AG09309 (cell line): ENCODE results near the gene HMOX1.
"Not testable (repeated sequence)": the region's sequence is repeated elsewhere in the genome, so short reads cannot be mapped to it uniquely, and the experiment has no call there.

Experiments
- DNase-seq: peaks from one replicate; pipeline ENCODE4 v3.0.0-alpha.2; 2010; ENCODE audit warnings: low read depth
- H3K4me3 ChIP-seq: 2 replicates; pipeline ENCODE4 v1.5.1; 2011; ENCODE audit warnings: mild to moderate bottlenecking, low read depth, low read length, moderate library complexity; ENCODE audit not compliant: control insufficient read depth
- TF ChIP-seq, protein P1 (sequence below): IDR thresholded peaks from 2 replicates; pipeline ENCODE4 v1.5.1; 2011; ENCODE audit warnings: mild to moderate bottlenecking, low read depth, low read length, inconsistent platforms; ENCODE audit not compliant: insufficient read depth, control insufficient read depth; ENCODE audit errors: missing control alignments

Gene HMOX1

DNA sequence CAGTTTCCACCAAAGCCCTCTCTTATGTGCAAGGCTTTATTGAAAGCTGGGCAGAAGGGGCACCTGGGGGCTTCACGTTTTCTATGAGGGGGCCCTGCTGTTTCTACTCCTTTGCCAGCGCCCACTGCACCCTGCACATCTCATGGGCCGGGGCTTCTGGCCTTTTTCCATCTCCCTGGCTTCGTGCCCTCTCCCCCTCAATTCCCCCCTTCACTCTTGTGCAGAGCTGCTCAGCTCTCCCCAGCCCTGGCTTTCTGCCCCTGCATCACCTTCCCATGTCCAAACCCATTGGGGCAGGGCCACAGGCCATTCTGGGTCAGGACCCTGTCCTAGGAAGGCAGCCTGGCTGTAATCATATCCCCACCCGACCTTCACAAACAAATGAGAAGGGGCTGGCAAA lies 55.5 kb downstream of the HMOX1 start:
- no peak for DNase-seq
- H3K4me3 ChIP-seq = no peak overlapping the region
- TF ChIP-seq, protein P1, sequence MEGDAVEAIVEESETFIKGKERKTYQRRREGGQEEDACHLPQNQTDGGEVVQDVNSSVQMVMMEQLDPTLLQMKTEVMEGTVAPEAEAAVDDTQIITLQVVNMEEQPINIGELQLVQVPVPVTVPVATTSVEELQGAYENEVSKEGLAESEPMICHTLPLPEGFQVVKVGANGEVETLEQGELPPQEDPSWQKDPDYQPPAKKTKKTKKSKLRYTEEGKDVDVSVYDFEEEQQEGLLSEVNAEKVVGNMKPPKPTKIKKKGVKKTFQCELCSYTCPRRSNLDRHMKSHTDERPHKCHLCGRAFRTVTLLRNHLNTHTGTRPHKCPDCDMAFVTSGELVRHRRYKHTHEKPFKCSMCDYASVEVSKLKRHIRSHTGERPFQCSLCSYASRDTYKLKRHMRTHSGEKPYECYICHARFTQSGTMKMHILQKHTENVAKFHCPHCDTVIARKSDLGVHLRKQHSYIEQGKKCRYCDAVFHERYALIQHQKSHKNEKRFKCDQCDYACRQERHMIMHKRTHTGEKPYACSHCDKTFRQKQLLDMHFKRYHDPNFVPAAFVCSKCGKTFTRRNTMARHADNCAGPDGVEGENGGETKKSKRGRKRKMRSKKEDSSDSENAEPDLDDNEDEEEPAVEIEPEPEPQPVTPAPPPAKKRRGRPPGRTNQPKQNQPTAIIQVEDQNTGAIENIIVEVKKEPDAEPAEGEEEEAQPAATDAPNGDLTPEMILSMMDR = no peak

DNA sequence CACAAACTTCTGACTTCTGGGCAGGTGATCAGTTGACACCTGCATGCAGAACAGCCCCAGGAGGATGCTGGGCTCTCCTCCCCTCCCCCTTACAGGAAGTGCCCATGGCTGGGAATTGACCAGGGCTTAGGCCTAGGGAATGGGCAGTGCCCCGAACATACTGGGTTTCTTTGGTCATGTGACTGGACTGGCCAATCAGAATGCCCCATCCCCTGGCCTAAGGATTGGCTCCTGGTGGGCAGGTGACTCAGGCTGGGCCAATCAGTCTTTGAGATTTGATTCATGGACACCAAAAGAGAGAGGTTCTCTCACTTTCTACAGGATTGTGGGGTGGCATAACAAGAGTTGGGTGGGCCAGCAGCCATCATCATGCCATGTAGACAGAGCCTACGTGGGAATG lies 56.2 kb downstream of the HMOX1 start:
- TF ChIP-seq, protein P1 = no peak
- no peak overlapping the region for H3K4me3 ChIP-seq
- DNase-seq = no peak

DNA sequence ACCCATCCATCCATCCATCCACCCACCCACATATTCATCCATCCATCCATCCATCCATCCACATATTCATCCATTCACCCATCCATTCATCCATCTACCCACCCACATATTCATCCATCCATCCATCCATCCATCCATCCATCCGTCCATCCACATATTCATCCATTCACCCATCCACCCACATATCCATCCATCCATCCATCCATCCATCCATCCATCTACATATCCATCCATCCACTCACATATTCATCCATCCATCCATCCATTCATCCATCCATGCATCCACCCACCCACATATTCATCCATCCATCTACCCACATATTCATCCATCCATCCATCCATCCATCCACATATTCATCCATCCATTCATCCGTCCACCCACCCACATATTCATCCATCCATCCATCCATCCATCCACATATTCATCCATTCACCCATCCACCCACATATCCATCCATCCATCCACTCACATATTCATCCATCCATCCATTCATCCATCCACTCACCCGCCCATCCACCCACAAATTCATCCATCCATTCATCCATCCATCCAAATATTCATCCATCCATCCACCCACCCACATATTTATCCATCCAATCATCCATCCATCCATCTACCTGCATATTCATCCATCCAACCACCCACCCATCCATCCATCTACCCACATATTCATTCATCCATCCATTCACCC lies 57.9 kb downstream of the HMOX1 start:
- DNase-seq = not testable (repeated sequence)

DNA sequence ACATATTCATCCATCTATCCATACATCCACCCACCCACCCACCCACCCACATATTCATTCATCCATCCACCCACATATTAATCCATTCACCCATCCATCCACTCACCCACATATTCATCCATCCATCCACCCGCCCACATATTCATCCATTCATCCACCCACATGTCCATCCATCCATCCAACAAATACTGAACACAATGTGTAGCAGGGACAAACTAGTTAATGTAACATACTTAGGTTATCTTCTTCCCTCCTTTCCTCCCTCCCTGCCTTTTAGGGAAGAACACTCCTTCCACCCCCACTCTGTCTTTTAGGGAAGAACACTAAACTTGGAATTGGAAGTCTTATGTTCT lies 58.4 kb downstream of the HMOX1 start:
- H3K4me3 ChIP-seq = no peak overlapping the region
- DNase-seq = no peak
- TF ChIP-seq, protein P1 = no peak

More for the DNA sequence above, 57.9 kb downstream of the HMOX1 start:
- H3K4me3 ChIP-seq = not testable (repeated sequence)

DNA sequence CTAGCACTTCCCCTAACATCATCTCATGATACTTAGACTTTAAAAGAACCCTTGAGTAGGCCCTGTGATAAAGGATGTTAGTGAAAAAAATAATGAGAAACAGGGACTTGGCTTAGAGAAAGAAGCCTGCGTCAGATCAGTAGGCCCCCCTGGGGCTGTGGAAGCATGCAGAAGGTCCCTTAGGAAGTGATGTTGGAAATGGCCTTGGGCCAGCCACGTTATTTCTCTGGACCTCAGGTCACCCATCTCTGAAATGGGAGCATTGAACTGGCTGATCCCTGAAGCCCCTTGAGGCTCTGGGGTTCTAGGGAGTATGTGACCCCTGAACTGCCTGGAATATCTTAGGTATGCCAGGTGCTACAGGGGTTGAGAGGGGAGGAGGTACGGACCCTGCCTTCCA lies 59.2 kb downstream of the HMOX1 start:
- TF ChIP-seq, protein P1 = no peak
- H3K4me3 ChIP-seq = no peak overlapping the region
- DNase-seq = no peak

DNA sequence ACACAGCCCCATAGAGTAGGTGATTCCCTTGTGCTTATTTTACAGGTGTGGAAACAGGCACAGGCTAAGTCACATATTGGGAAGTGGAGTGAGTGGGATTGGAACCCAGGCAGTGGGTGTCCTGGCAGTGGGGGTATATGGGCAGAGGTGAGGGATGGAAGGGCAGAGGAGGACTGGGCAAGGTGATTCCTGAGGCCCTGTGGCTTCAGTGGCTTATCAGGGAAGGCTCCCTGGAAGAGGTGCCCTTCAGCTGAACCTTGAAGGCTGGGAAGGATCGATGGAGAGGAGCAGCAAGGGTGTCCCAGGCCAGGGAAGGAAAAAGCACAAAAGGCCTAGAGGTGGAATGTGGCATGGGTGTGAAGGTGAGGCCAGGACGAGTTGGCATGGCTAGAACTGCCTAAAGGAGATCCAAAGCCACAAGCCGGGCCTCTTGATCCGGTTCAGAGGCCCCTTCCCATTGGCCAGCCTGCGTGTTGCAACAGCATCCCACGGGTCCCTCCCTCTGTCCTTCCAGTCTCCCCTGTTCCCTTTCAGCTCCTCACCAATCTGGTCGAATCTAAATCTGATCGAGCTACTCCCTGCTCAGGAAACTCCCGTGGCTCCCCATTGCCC lies 60.7 kb downstream of the HMOX1 start:
- DNase-seq = no peak
- TF ChIP-seq, protein P1 = no peak
- H3K4me3 ChIP-seq = no peak overlapping the region

DNA sequence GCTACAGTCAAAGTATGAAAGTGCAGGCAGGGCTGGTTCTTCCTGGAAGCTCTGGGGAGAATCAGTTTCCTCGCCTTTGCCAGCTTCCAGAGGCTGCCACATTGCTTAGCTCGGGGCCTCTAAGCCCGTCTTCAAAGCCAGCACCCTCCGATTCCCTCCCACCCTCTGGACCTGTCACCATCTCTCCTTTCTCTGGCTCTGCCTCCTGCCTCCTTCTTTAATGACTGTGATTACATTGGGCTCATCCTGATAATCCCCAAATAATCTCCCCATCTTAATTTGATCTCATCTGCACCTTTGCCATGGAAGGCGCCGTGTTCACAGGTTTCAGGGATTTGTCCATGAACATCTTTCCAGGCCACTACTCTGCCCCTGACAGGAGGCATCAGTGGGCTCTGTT lies 61.6 kb downstream of the HMOX1 start:
- H3K4me3 ChIP-seq = no peak overlapping the region
- DNase-seq = no peak
- TF ChIP-seq, protein P1 = no peak
